ENCODE data around the gene HVCN1.

DNA sequence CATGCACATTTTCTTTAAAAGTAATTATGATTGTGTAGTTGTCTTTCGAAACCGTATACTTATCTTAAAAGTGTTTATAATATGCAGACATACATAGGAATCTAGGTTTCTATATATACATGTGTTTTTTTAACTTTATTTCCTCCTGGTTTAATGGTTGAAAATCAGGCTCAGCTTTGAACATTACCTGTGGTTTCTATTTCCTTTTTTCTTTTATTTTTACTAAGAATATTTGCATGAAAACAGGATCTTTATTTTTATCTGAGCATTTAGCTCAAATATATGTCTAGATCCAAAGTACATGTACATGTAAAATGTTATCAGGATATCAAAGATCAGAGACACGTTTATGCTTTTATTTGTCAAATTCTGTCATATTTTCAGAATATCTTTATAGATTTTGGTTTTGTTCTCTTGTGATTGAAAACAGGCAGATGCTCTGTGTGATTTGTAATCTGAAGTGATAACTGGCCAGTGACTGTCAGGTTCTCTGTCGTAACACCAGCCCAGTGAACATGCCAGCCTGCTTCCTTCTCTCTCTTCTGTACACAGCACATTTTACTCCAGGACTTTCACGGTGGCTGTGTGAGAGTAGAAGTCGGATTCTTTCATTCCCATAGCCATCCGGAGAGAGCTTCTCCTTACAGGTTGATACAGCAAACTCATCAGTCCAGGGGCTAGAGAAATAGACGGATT lies 61.3 kb downstream of the HVCN1 start:
- TF ChIP-seq, protein P1, sequence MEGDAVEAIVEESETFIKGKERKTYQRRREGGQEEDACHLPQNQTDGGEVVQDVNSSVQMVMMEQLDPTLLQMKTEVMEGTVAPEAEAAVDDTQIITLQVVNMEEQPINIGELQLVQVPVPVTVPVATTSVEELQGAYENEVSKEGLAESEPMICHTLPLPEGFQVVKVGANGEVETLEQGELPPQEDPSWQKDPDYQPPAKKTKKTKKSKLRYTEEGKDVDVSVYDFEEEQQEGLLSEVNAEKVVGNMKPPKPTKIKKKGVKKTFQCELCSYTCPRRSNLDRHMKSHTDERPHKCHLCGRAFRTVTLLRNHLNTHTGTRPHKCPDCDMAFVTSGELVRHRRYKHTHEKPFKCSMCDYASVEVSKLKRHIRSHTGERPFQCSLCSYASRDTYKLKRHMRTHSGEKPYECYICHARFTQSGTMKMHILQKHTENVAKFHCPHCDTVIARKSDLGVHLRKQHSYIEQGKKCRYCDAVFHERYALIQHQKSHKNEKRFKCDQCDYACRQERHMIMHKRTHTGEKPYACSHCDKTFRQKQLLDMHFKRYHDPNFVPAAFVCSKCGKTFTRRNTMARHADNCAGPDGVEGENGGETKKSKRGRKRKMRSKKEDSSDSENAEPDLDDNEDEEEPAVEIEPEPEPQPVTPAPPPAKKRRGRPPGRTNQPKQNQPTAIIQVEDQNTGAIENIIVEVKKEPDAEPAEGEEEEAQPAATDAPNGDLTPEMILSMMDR (conservative IDR thresholded peaks at IDR 0.05; ENCODE audit: low read depth, low read length): no peak
- TF ChIP-seq EZH2 (IDR thresholded peaks at IDR 0.05; ENCODE audit: low read length, unreplicated experiment): no peak
